Activated naive CD4-positive, alpha-beta T cell treated with anti-CD3 and anti-CD28 coated beads, Interleukin-2, amount 10 ng/mL, durations not matched to agents 5 hours and 36 hours (primary cell): Measurements from ENCODE around the gene OR10C1. TPM values are rescaled to one million over a fixed set of nuclear protein-coding genes. Genes with fewer than 3 reads are reported as not detected.

Experiments
- total RNA-seq, 2 experiments: library from RNA; stranded (reverse); gene quantifications; one replicate each; pipeline ENCODE4 v1.2.3, GENCODE V29; 2021

The OR10C1 gene
- not detected for total RNA-seq

GRCh38 chr6:29439006-29439405, at the start of gene OR10C1:
TSS of gene OR10C1 (plus strand) at chr6:29439306. CDS start at chr6:29440016, 710 bp downstream.

DNA sequence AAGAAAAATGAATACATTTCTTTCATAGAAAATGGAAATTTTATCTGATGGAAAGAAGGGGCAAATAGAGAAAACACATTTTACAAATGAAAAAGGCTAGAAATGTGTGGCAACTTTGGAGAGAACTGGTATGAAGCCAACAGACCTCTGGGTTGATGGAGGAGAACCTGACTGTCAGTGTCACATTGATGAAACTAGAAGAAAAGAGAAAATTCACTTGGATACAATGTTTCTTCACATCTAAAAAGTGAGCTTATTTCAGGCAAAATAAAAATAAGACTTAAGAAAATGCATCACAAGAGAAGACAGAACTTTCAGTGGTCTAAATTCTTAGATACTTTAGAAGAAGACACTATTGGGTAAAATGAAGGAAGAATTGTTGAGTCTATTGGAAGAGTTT, 43.8 kb upstream of the OR10C1 start, which contains the start of gene OR12D2:
Gene OR12D2 (plus strand): TSS at position 301 of the 400 bp plus-strand sequence. CDS start 1,069 bp downstream, outside the sequence.

GRCh38 chr6:29414588-29414987, 24.5 kb upstream of the OR10C1 start, which contains the start of gene OR12D1:
TSS of gene OR12D1 (plus strand) at chr6:29414928.

DNA sequence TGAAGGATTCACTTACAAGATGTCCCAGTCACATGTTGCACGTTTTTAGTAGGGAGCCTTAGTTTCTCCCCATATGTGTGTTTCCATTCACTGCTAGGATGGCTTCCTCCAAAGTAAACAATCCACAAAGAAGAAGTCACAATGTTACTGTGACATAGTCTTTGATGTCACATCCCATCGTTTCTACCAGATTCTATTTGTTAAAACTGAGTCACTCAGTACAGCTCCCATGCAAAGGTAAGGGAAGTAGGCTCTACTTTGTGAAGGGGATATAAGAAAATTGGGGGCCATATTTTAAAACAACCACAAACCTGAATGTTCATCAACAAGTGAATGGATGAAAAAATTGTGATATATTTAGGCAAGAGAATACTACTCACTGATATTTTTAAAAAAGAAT, 17.9 kb downstream of the OR10C1 start, which contains the start of the genes OR11A1 and OR2H1:
Gene OR11A1 (minus strand): TSS at position 101 of the 400 bp plus-strand sequence. CDS start 29,430 bp downstream, outside the sequence.
Gene OR2H1 (plus strand): TSS at position 185 of the 400 bp plus-strand sequence. CDS start 4,615 bp downstream, outside the sequence.

GRCh38 chr6:29487660-29488059, 48.6 kb downstream of the OR10C1 start, which contains the start of gene MAS1L:
TSS of gene MAS1L (minus strand) at chr6:29487956. CDS start at chr6:29487902, 54 bp downstream.

Other genes starting within 250 kb of the OR10C1 start
- gene OR14J1, start 137.6 kb upstream of the OR10C1 start, total RNA-seq, result not detected
- not detected for gene OR5V1, start 70.4 kb upstream of the OR10C1 start, total RNA-seq
- not detected for gene OR12D3, start 64.0 kb upstream of the OR10C1 start, total RNA-seq
- gene OR12D2, start 43.7 kb upstream of the OR10C1 start, total RNA-seq, result not detected
- not detected for gene OR12D1, start 24.4 kb upstream of the OR10C1 start, total RNA-seq
- gene OR11A1, start 17.8 kb downstream of the OR10C1 start, total RNA-seq, result not detected
- gene OR2H1, start 17.8 kb downstream of the OR10C1 start, total RNA-seq, result not detected
- gene MAS1L, start 48.6 kb downstream of the OR10C1 start, total RNA-seq, result not detected
- gene UBD, start 120.4 kb downstream of the OR10C1 start, total RNA-seq, result under 1 TPM; 0.65 to 0.68 TPM
- not detected for gene OR2H2, start 145.8 kb downstream of the OR10C1 start, total RNA-seq
- 10 to 100 TPM; 29.8 to 39.4 TPM for gene GABBR1, start 193.9 kb downstream of the OR10C1 start, total RNA-seq
- gene MOG, start 217.8 kb downstream of the OR10C1 start, total RNA-seq, result not detected
- gene ZFP57, start 241.8 kb downstream of the OR10C1 start, total RNA-seq, result not detected